Activated CD8-positive, alpha-beta T cell treated with anti-CD3 and anti-CD28 coated beads for 36 hours (primary cell): ENCODE measurements around the gene ACTR3C. TPM values are rescaled to one million over a fixed set of nuclear protein-coding genes. Genes with fewer than 3 reads are reported as not detected.
"Not testable (repeated sequence)": the region's sequence is repeated elsewhere in the genome, so short reads cannot be mapped to it uniquely, and the experiment has no call there.

Experiments
- ATAC-seq: fragments of 200-7000 bp; cut with Tn5 transposase; one replicate; pipeline ENCODE4 v1.10.0; 2021; ENCODE audit warnings: mild to moderate bottlenecking, moderate library complexity
- CTCF ChIA-PET: fragments of 350-600 bp; sonication (Branson Sonifier 250); formaldehyde crosslinking; loops from one replicate; lab custom pipeline; 2021; ENCODE audit warnings: antibody characterized with exemption; lab: Charles Lee
- POLR2A ChIA-PET: fragments of 350-600 bp; sonication (Branson Sonifier 250); formaldehyde crosslinking; loops from one replicate; lab custom pipeline; 2021; ENCODE audit warnings: antibody characterized with exemption; lab: Charles Lee
- DNase-seq: peaks from one replicate; pipeline ENCODE4 v3.0.0-alpha.2; 2020
- H3K27ac Mint-ChIP-seq: one replicate; pipeline ENCODE4 v1.8.0; 2021; ENCODE audit warnings: mild to moderate bottlenecking, mixed read lengths
- H3K27me3 Mint-ChIP-seq: one replicate; pipeline ENCODE4 v1.8.0; 2021; ENCODE audit warnings: mixed read lengths
- H3K36me3 Mint-ChIP-seq: one replicate; pipeline ENCODE4 v1.8.0; 2021; ENCODE audit warnings: low read depth, mixed read lengths
- H3K4me1 Mint-ChIP-seq: one replicate; pipeline ENCODE4 v1.8.0; 2021; ENCODE audit warnings: low read depth, mixed read lengths
- H3K4me3 Mint-ChIP-seq: one replicate; pipeline ENCODE4 v1.8.0; 2021; ENCODE audit warnings: mild to moderate bottlenecking, moderate library complexity, mixed read lengths
- H3K9me3 Mint-ChIP-seq: one replicate; pipeline ENCODE4 v1.8.0; 2021; ENCODE audit warnings: mixed read lengths
- intact Hi-C: fragments of 100-400 bp; cut with micrococcal nuclease; formaldehyde crosslinking; loops from one replicate; pipeline ENCODE4 v1.10.0; 2022
- total RNA-seq, 2 experiments: library from RNA; stranded (reverse); gene quantifications; one replicate each; pipeline ENCODE4 v1.2.3, GENCODE V29; 2021

Gene ACTR3C
- total RNA-seq, 2 experiments from 2014 or later, result 2.6 to 2.9 TPM

GRCh38 chr7:150222083-150222972 lies 101.0 kb downstream of the ACTR3C start:
- intact Hi-C loops, H3K4me1 Mint-ChIP-seq, H3K9me3 Mint-ChIP-seq, POLR2A ChIA-PET, H3K36me3 Mint-ChIP-seq, H3K4me3 Mint-ChIP-seq, H3K27ac Mint-ChIP-seq, DNase-seq, ATAC-seq, CTCF ChIA-PET: not testable (repeated sequence)
- peaks cover 24% of the 10 kb centered on the region for H3K27me3 Mint-ChIP-seq

DNA sequence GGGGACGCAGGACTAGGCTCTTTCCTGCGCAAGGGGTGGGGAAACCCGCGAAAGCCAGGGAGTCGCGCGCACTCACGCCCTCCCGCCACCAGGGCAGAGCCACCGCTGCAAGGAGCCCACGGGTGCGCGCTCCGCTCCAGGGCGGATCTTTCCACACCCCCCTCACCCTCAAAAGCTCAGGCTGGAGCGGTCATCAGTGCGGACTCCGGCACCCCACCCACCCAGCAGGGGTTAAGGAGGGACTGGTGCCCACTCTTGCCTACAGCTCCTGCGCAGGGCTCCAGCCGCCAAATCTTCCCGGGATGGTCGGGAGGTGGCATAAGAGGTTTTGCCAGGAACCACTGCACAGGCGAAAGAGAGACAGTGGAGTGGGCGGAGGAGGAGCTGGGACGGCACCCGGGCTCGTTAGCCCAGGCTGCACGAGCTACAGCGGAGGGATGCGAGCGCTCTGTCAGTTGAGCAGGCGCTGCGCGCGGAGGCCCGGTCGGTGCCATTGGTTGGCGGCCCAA lies 102.6 kb downstream of the ACTR3C start:
- H3K27ac Mint-ChIP-seq, H3K4me1 Mint-ChIP-seq, POLR2A ChIA-PET, CTCF ChIA-PET, H3K4me3 Mint-ChIP-seq, H3K36me3 Mint-ChIP-seq, H3K9me3 Mint-ChIP-seq, intact Hi-C loops: not testable (repeated sequence)
- ATAC-seq, result peak; percentile 49
- peak; percentile 10 for DNase-seq
- H3K27me3 Mint-ChIP-seq, result peaks cover 24% of the 10 kb centered on the region

DNA sequence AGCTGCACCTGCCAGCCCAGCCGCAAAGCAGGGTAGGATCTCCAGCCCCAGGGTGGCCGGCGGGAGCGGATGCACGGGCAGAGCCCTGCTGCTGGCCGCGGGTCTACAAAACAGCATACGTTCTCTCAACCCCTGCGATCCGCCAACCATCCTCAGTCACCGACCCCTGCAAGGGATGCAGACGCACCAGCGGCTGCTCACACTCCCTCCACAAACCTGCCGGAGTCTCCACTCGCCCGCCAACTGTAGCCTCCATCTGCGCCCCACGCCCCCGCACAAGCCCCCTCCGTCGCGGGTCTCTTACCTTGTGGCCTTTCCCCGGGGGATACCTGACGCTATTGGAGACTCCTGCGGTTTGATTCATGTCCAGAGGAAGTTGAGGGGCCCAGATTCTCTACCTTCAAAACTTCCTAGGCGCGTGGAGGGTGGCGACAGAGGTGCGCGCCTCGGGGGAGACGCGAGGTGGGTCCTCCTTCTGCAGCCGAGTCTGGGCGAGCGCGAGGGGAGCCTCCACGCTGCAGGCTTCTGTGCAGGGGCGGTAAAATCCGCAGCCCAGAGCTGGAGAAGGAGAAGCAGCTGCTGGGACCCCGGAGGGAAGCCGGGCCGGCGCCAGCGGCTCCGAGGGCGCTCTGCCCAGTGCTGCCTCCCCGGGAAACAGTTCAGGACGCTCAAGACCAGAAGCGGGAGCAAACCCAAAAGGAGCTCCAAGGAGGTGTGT lies 103.2 kb downstream of the ACTR3C start:
- H3K4me1 Mint-ChIP-seq, H3K4me3 Mint-ChIP-seq, ATAC-seq, POLR2A ChIA-PET, H3K9me3 Mint-ChIP-seq, H3K36me3 Mint-ChIP-seq, H3K27ac Mint-ChIP-seq, CTCF ChIA-PET, intact Hi-C loops: not testable (repeated sequence)
- peak; percentile 27 for DNase-seq
- peaks cover 24% of the 10 kb centered on the region for H3K27me3 Mint-ChIP-seq

DNA sequence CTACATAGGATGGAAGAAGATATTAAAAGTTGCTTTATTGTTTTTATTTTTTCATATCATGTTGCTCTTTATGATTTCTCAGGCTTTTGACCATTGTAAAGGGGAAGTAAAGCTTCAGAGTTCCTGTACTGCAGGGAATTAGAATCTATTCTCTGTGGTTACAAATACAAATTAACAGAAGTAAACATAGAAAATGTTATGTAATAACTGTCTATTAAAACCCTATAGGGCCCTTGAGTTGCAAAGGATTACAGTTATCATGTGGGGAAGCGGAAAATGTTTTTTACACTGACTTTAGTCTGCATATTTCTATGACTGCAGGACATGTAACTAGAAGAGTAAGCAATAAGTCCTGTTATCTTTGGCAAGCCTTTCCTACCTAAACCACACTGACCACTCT lies 116.5 kb downstream of the ACTR3C start:
- H3K27me3 Mint-ChIP-seq, DNase-seq, H3K36me3 Mint-ChIP-seq, intact Hi-C loops, POLR2A ChIA-PET, H3K27ac Mint-ChIP-seq, H3K4me1 Mint-ChIP-seq, H3K9me3 Mint-ChIP-seq, CTCF ChIA-PET, H3K4me3 Mint-ChIP-seq, ATAC-seq: not testable (repeated sequence)

DNA sequence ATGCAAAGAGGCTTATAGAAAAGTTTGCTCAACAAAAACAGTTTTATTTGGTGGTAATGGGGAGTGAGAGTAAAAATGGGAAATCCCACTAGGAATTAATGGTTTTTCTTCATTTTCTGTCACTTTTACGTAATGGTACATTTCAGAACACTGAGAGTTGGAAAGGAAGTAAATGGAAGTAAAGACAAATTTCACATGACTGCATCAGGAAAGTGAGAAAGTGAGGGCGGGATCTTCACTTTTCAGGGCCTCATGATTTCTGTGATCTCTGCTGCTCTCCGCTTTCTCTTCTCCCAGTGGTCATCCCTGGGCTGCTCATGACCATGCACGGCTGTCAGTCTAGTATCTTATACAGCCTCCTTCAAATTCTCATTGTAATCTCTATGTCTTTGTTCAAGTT lies 117.5 kb downstream of the ACTR3C start:
- not testable (repeated sequence) for H3K36me3 Mint-ChIP-seq

DNA sequence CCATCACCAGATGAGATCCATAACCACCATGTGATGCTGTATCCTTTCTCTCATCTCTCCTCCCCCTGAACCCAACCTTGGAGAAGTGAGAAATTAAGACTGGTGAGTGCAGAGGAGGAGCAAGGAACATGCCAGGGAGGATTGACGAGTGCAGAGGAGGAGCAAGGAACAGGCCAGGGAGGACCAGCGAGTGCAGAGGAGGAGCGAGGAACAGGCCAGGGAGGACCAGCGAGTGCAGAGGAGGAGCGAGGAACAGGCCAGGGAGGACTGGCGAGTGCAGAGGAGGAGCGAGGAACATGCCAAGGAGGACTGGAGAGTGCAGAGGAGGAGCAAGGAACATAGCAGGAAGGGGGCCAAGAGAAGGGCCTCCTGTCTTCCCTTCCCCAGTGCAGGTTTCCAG lies 118.8 kb downstream of the ACTR3C start:
- H3K36me3 Mint-ChIP-seq, result not testable (repeated sequence)

More for the DNA sequence above, 117.5 kb downstream of the ACTR3C start:
- H3K4me1 Mint-ChIP-seq, H3K4me3 Mint-ChIP-seq, H3K27ac Mint-ChIP-seq, H3K27me3 Mint-ChIP-seq, ATAC-seq, H3K9me3 Mint-ChIP-seq, CTCF ChIA-PET, POLR2A ChIA-PET, intact Hi-C loops, DNase-seq: not testable (repeated sequence)

GRCh38 chr7:150202894-150203293 lies 120.5 kb downstream of the ACTR3C start:
- CTCF ChIA-PET, H3K4me3 Mint-ChIP-seq, H3K9me3 Mint-ChIP-seq, intact Hi-C loops, H3K4me1 Mint-ChIP-seq, H3K27me3 Mint-ChIP-seq, H3K27ac Mint-ChIP-seq, H3K36me3 Mint-ChIP-seq, POLR2A ChIA-PET, DNase-seq: not testable (repeated sequence)
- peak; percentile 53 for ATAC-seq

More for the DNA sequence above, 118.8 kb downstream of the ACTR3C start:
- CTCF ChIA-PET, H3K4me1 Mint-ChIP-seq, intact Hi-C loops, H3K9me3 Mint-ChIP-seq, H3K27ac Mint-ChIP-seq, ATAC-seq, H3K4me3 Mint-ChIP-seq, H3K27me3 Mint-ChIP-seq, DNase-seq, POLR2A ChIA-PET: not testable (repeated sequence)

Other genes starting within 250 kb of the ACTR3C start
- 10 to 100 TPM; 21.8 to 21.9 TPM for gene LRRC61, start 190 bp downstream of the ACTR3C start, total RNA-seq
- not detected for gene RARRES2, start 18.1 kb upstream of the ACTR3C start, total RNA-seq
- gene REPIN1, start 45.3 kb upstream of the ACTR3C start, total RNA-seq, result 10 to 100 TPM; 56.0 to 59.2 TPM
- gene ZNF775, start 55.8 kb upstream of the ACTR3C start, total RNA-seq, result 1 to 10 TPM; 4.7 to 4.9 TPM
- 1 to 10 TPM; 8.6 to 8.7 TPM for gene GIMAP8, start 127.1 kb upstream of the ACTR3C start, total RNA-seq
- gene GIMAP7, start 191.3 kb upstream of the ACTR3C start, total RNA-seq, result 10 to 100 TPM; 29.0 to 29.5 TPM
- 10 to 100 TPM; 88.3 to 97.8 TPM for gene GIMAP4, start 243.8 kb upstream of the ACTR3C start, total RNA-seq